Pulmonary artery endothelial cell (primary cell): ENCODE results near the gene SOX18. TPM values are rescaled to one million over a fixed set of nuclear protein-coding genes. Genes with fewer than 3 reads are reported as not detected.
A peak's percentile ranks its signal among the peaks of the same experiment; 100 is the strongest.
"Not testable (repeated sequence)": the region's sequence is repeated elsewhere in the genome, so short reads cannot be mapped to it uniquely, and the experiment has no call there.

ENCODE experiments used
- DNase-seq: peaks from one replicate; pipeline ENCODE4 v3.0.0-alpha.2; 2011; ENCODE audit warnings: low read depth, low spot score
- total RNA-seq: library from RNA; depleted of rRNA; stranded (reverse); fragments of >200 nt; gene quantifications from 2 replicates; pipeline ENCODE4 v1.2.3, GENCODE V29; 2014

Gene SOX18
- 11.1 and 27.3 TPM in 2 replicates for total RNA-seq

- no peak for DNase-seq
Measured at GRCh38 chr20:64049060-64049877, at the start of gene SOX18. SOX18 (minus strand) TSS chr20:64049639; CDS start chr20:64049516, 123 bp downstream.

GRCh38 chr20:64098471-64099013 lies 49.1 kb upstream of the SOX18 start:
- no peak for DNase-seq

GRCh38 chr20:64096535-64096934 lies 47.1 kb upstream of the SOX18 start:
- no peak for DNase-seq

- no peak for DNase-seq
Measured at GRCh38 chr20:64095927-64096326, 46.5 kb upstream of the SOX18 start.

- no peak for DNase-seq
Measured at GRCh38 chr20:64095455-64095854, 46.0 kb upstream of the SOX18 start.

- no peak for DNase-seq
Measured at GRCh38 chr20:64093013-64093503, 43.6 kb upstream of the SOX18 start.

GRCh38 chr20:64092258-64093012 lies 43.0 kb upstream of the SOX18 start:
- DNase-seq: no peak

- no peak for DNase-seq
Measured at GRCh38 chr20:64091770-64092169, 42.3 kb upstream of the SOX18 start.

- no peak for DNase-seq
Measured at GRCh38 chr20:64091340-64091739, 41.9 kb upstream of the SOX18 start.

GRCh38 chr20:64090165-64090564 lies 40.7 kb upstream of the SOX18 start:
- DNase-seq: no peak

GRCh38 chr20:64088586-64088985 lies 39.1 kb upstream of the SOX18 start:
- DNase-seq: not testable (repeated sequence)

GRCh38 chr20:64087226-64087825 lies 37.9 kb upstream of the SOX18 start:
- not testable (repeated sequence) for DNase-seq

GRCh38 chr20:64086801-64087200 lies 37.4 kb upstream of the SOX18 start:
- DNase-seq: no peak

- DNase-seq: no peak
Measured at GRCh38 chr20:64084685-64085152, 35.3 kb upstream of the SOX18 start.

GRCh38 chr20:64083804-64084684 lies 34.6 kb upstream of the SOX18 start, which contains the start of gene LKAAEAR1:
LKAAEAR1 (minus strand) TSS chr20:64084398; CDS start chr20:64084219, 179 bp downstream.
- no peak for DNase-seq

GRCh38 chr20:64083378-64083803 lies 34.0 kb upstream of the SOX18 start:
- DNase-seq: peak; percentile 27

GRCh38 chr20:64082820-64083377 lies 33.5 kb upstream of the SOX18 start:
- DNase-seq: no peak

GRCh38 chr20:64082126-64082731 lies 32.8 kb upstream of the SOX18 start:
- DNase-seq: no peak

GRCh38 chr20:64081624-64081964 lies 32.2 kb upstream of the SOX18 start:
- no peak for DNase-seq
